IMR-90 (cell line): ENCODE measurements around the gene C1QTNF3. TPM values are rescaled to one million over a fixed set of nuclear protein-coding genes. Genes with fewer than 3 reads are reported as not detected.

Experiments used
- ATAC-seq: fragments of 200-7000 bp; cut with Tn5 transposase; 2 replicates; pipeline ENCODE4 v1.9.1; 2020; ENCODE audit warnings: low read depth, mild to moderate bottlenecking, moderate library complexity
- BruUV-seq: library from RNA; stranded (reverse); fragments of 400-500 nt; replicated peaks from 2 replicates; lab custom pipeline; 2021; lab: Mats Ljungman, UMichigan
- CTCF ChIA-PET: fragments of 300-600 bp; formaldehyde crosslinking; extraction: SDS; loops from one replicate; lab custom pipeline; 2021; ENCODE audit warnings: antibody characterized with exemption; lab: Yijun Ruan, JAX
- POLR2A ChIA-PET: fragments of 300-600 bp; sonication (Branson Sonifier 250); formaldehyde crosslinking; loops from one replicate; lab custom pipeline; 2022; ENCODE audit warnings: antibody characterized with exemption; ENCODE audit not compliant: unreplicated experiment; lab: Charles Lee
- DNase-seq: peaks from one replicate; pipeline ENCODE4 v3.0.0; 2013
- H2AFZ ChIP-seq: replicated peaks from 2 replicates; pipeline ENCODE3; 2013; ENCODE audit warnings: low read length, mild to moderate bottlenecking; ENCODE audit not compliant: poor library complexity
- H2AK5ac ChIP-seq: 2 replicates; pipeline ENCODE4 v1.6.1; 2013; ENCODE audit warnings: low read depth, low read length, inconsistent platforms
- H2AK9ac ChIP-seq: replicated peaks from 2 replicates; pipeline ENCODE3; 2013; ENCODE audit warnings: mild to moderate bottlenecking, low read depth, low read length, moderate library complexity; ENCODE audit not compliant: poor library complexity
- H2BK120ac ChIP-seq: 2 replicates; pipeline ENCODE4 v1.6.1; 2013; ENCODE audit warnings: low read depth, low read length, inconsistent platforms
- H2BK15ac ChIP-seq: 3 replicates; pipeline ENCODE4 v1.6.1; 2013; ENCODE audit warnings: low read depth, low read length, inconsistent platforms
- H2BK20ac ChIP-seq: 2 replicates; pipeline ENCODE4 v1.6.1; 2013; ENCODE audit warnings: low read depth, mild to moderate bottlenecking, inconsistent platforms, low read length, moderate library complexity
- H2BK5ac ChIP-seq: 2 replicates; pipeline ENCODE4 v1.6.1; 2013; ENCODE audit warnings: mild to moderate bottlenecking, low read depth, low read length, inconsistent platforms; ENCODE audit not compliant: poor library complexity, severe bottlenecking
- H3K14ac ChIP-seq: replicated peaks from 2 replicates; pipeline ENCODE4 v1.6.1; 2013; ENCODE audit warnings: low read depth, low read length, inconsistent platforms
- H3K18ac ChIP-seq: 2 replicates; pipeline ENCODE4 v1.6.1; 2013; ENCODE audit warnings: low read depth, low read length, control low read depth
- H3K23ac ChIP-seq: 2 replicates; pipeline ENCODE4 v1.6.1; 2013; ENCODE audit warnings: low read depth, low read length, inconsistent platforms
- H3K27ac ChIP-seq: 2 replicates; pipeline ENCODE4 v1.5.1; 2013; ENCODE audit warnings: mild to moderate bottlenecking, control low read depth, low read length; ENCODE audit not compliant: insufficient read depth
- H3K27me3 ChIP-seq: 2 replicates; pipeline ENCODE4 v1.6.1; 2013; ENCODE audit warnings: low read length; ENCODE audit not compliant: control insufficient read depth, insufficient read depth
- H3K36me3 ChIP-seq: 2 replicates; pipeline ENCODE4 v1.6.1; 2013; ENCODE audit warnings: low read length, mixed read lengths; ENCODE audit not compliant: control insufficient read depth, insufficient read depth
- H3K4ac ChIP-seq: 2 replicates; pipeline ENCODE4 v1.6.1; 2013; ENCODE audit warnings: low read depth, low read length, inconsistent platforms
- H3K4me1 ChIP-seq: 2 replicates; pipeline ENCODE4 v1.6.1; 2013; ENCODE audit warnings: low read length, mixed read lengths; ENCODE audit not compliant: control insufficient read depth, insufficient read depth
- H3K4me2 ChIP-seq: 2 replicates; pipeline ENCODE4 v1.6.1; 2013; ENCODE audit warnings: low read depth, mild to moderate bottlenecking, control low read depth, low read length, moderate library complexity
- H3K4me3 ChIP-seq: 2 replicates; pipeline ENCODE4 v1.5.1; 2013; ENCODE audit warnings: low read depth, mild to moderate bottlenecking, control low read depth, low read length, moderate library complexity; ENCODE audit not compliant: insufficient read depth
- H3K56ac ChIP-seq: 2 replicates; pipeline ENCODE4 v1.6.1; 2013; ENCODE audit warnings: low read length, inconsistent platforms; ENCODE audit not compliant: insufficient read depth; ENCODE audit errors: extremely low read depth
- H3K79me1 ChIP-seq, 2 experiments: 2 replicates each; pipeline ENCODE4 v1.6.1; 2013; ENCODE audit warnings: low read length in 2 of 2, inconsistent platforms in 1 of 2, low read depth in 1 of 2
- H3K9ac ChIP-seq: 2 replicates; pipeline ENCODE4 v1.6.1; 2013; ENCODE audit warnings: low read depth, low read length, control low read depth
- H3K9me1 ChIP-seq: 2 replicates; pipeline ENCODE4 v1.6.1; 2013; ENCODE audit warnings: low read length, inconsistent platforms; ENCODE audit not compliant: insufficient read depth
- H3K9me3 ChIP-seq: 2 replicates; pipeline ENCODE4 v1.6.1; 2013; ENCODE audit warnings: low read length; ENCODE audit not compliant: control insufficient read depth, insufficient read depth
- H4K20me1 ChIP-seq: 2 replicates; pipeline ENCODE4 v1.6.1; 2013; ENCODE audit warnings: low read length, inconsistent platforms; ENCODE audit not compliant: insufficient read depth
- H4K5ac ChIP-seq: 2 replicates; pipeline ENCODE4 v1.6.1; 2013; ENCODE audit warnings: mild to moderate bottlenecking, low read depth, low read length, control low read depth
- H4K8ac ChIP-seq, 2 experiments: 2 replicates each; pipeline ENCODE4 v1.6.1; 2013; ENCODE audit warnings: low read depth in 2 of 2, low read length in 2 of 2, control low read depth in 1 of 2, inconsistent platforms in 1 of 2
- H4K91ac ChIP-seq: 2 replicates; pipeline ENCODE4 v1.6.1; 2013; ENCODE audit warnings: low read depth, low read length, inconsistent platforms; ENCODE audit not compliant: insufficient read depth
- CEBPB ChIP-seq: IDR thresholded peaks from 2 replicates; pipeline ENCODE4 v1.6.1; 2012; ENCODE audit warnings: low read depth, low read length, improper control_type of control experiment
- FOS ChIP-seq: fragments of 150-350 bp; IDR thresholded peaks from 2 replicates; pipeline ENCODE4 v1.6.1; 2016; ENCODE audit warnings: low read depth, low read length
- MAFK ChIP-seq: IDR thresholded peaks from 2 replicates; pipeline ENCODE4 v1.6.1; 2012; ENCODE audit warnings: low read depth, low read length, improper control_type of control experiment
- MAZ ChIP-seq: IDR thresholded peaks from 2 replicates; pipeline ENCODE4 v1.6.1; 2012; ENCODE audit warnings: low read depth, mild to moderate bottlenecking, low read length, improper control_type of control experiment, moderate library complexity, borderline replicate concordance
- NFE2L2 ChIP-seq: fragments of 150-350 bp; IDR thresholded peaks from 2 replicates; pipeline ENCODE4 v1.6.1; 2016; ENCODE audit warnings: low read depth, mild to moderate bottlenecking, low read length
- RAD21 ChIP-seq: IDR thresholded peaks from 2 replicates; pipeline ENCODE4 v1.6.1; 2012; ENCODE audit warnings: low read length, improper control_type of control experiment
- WGBS, 2 experiments: methylation state at CpG; one replicate each; pipeline versions ENCODE4 v1.1.5 to v1.1.7; 2013; ENCODE audit warnings: missing lambda C conversion rate in 2 of 2; ENCODE audit not compliant: insufficient read length in 1 of 2; ENCODE audit errors: extremely low coverage in 2 of 2; 5-methylcytosine and 5-hydroxymethylcytosine counted together
- dilution Hi-C: fragments of 300-500 bp; cut with HindIII; formaldehyde crosslinking; loops from one replicate; pipeline ENCODE4 v1.14.3; 2018; ENCODE audit warnings: low sequenced_read_pairs; ENCODE audit not compliant: unreplicated experiment
- in situ Hi-C: fragments of 300-500 bp; cut with MboI; formaldehyde crosslinking; loops from 3 replicates; pipeline ENCODE4 v1.14.3; 2019; ENCODE audit warnings: low sequenced_read_pairs, inconsistent platforms, mixed read lengths
- intact Hi-C: fragments of 100-400 bp; cut with micrococcal nuclease; formaldehyde crosslinking; loops from 2 replicates; pipeline ENCODE4 v1.10.0; 2022
- polyA plus RNA-seq, 3 experiments: library from polyadenylated mRNA; depleted of rRNA; stranded (reverse); fragments of >200 nt; gene quantifications; 2 replicates each; pipeline ENCODE4 v1.2.3, GENCODE V29; 2012; ENCODE audit warnings: low replicate concordance in 1 of 3
- total RNA-seq: library from RNA; depleted of rRNA; stranded (reverse); fragments of >200 nt; gene quantifications from 2 replicates; pipeline ENCODE4 v1.2.3, GENCODE V29; 2012

Gene C1QTNF3
- total and polyA plus RNA-seq, 2 of the 4 experiments (the other 2 are of a cell fraction) = 1.0 to 1.4 TPM

DNA sequence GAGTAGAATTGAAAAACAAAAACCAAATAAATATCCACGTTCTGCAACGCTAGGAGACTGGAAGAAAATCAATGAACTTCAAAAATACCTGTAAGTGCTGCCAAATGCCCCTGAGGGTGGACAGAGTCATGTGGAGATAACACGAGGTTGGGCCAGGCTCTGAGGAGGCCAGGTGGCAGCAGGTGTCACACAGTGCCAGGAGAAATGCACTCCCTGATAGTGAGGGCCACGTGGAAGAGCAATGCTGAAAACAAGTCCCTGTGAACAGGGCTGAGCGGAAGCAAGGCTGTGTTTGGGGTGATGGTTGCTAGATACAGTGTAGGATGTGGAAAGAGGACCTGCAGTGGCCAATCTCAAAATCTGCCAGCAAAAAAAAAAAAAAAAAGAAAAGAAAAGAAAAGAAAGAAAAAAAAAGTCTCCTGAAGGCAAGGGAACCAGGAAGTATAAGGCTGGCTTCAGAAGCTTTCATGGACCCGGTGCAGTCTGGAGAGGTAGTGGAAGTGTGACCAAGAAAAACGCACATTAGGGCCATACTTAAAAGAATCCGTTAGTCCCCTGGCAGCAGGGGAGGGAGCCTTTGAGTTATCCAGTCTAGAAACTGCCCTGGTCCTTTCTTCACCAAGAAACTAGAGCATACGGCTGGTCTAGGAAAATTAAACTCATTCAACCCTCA lies 16.8 kb downstream of the C1QTNF3 start:
- Histone ChIP-seq H4K8ac (no peak overlapping the region), H2AFZ (no peak overlapping the region), H2BK20ac (no peak overlapping the region), H4K20me1 (no peaks in the 10 kb centered on the region), H3K4me3 (no peak overlapping the region), H2AK9ac (no peak overlapping the region), H3K23ac (no peak overlapping the region), H3K4ac (no peak overlapping the region), H3K14ac (no peak overlapping the region), H4K5ac (no peak overlapping the region), H3K4me1 (peaks cover 8% of the 10 kb centered on the region; the same call in 1 of the 2 replicates), H2BK15ac (no peak overlapping the region), H2AK5ac (no peak overlapping the region), H2BK120ac (no peak overlapping the region), H3K9me1 (no peaks in the 10 kb centered on the region), H3K56ac (no peak overlapping the region), H3K79me1 (no peaks in the 10 kb centered on the region), H3K18ac (no peak overlapping the region), H3K27me3 (no peaks in the 10 kb centered on the region), H3K9ac (no peak overlapping the region), H4K91ac (no peak overlapping the region), H2BK5ac (no peak overlapping the region), H3K27ac (no peak overlapping the region), H3K9me3 (no peaks in the 10 kb centered on the region), H3K36me3 (no peaks in the 10 kb centered on the region), H3K4me2 (no peak overlapping the region)
- ATAC-seq (no peak), DNase-seq (no peak)
- no CpG with 5 or more reads among the region's 9 CpGs for WGBS, 2 experiments
- ChIA-PET CTCF (no interaction called here), POLR2A (no interaction called here)
- BruUV-seq = no TSS peak
- in situ Hi-C loops (no loop called here), intact Hi-C loops (no loop called here), dilution Hi-C loops (no loop called here)
- no peak for TF ChIP-seq MAFK
- TF ChIP-seq RAD21 = no peak
- no peak for TF ChIP-seq MAZ
- TF ChIP-seq FOS = no peak
- no peak for TF ChIP-seq NFE2L2
- TF ChIP-seq CEBPB = no peak
